NCI-H226 (cell line): Measurements from ENCODE around the gene MEAK7.

Source experiments
- DNase-seq: peaks from one replicate; pipeline ENCODE4 v3.0.0-alpha.2; 2015

Gene MEAK7

GRCh38 chr16:84509032-84509950 lies 4.8 kb upstream of the MEAK7 start:
- DNase-seq, result no peak

- DNase-seq, result no peak
Measured at GRCh38 chr16:84508502-84508901, 4.0 kb upstream of the MEAK7 start.

GRCh38 chr16:84507011-84507982 lies 2.8 kb upstream of the MEAK7 start:
- no peak for DNase-seq

GRCh38 chr16:84505249-84506187 lies 1.1 kb upstream of the MEAK7 start:
- no peak for DNase-seq

GRCh38 chr16:84503751-84504395 lies 586 bp downstream of the MEAK7 start:
- DNase-seq, result no peak

- no peak for DNase-seq
Measured at GRCh38 chr16:84502581-84502980, 1.9 kb downstream of the MEAK7 start.

GRCh38 chr16:84502075-84502474 lies 2.4 kb downstream of the MEAK7 start:
- no peak for DNase-seq

- peak; percentile 94 for DNase-seq
Measured at GRCh38 chr16:84501077-84501735, 3.3 kb downstream of the MEAK7 start.

GRCh38 chr16:84500531-84500930 lies 3.9 kb downstream of the MEAK7 start:
- DNase-seq, result no peak

GRCh38 chr16:84499638-84500037 lies 4.8 kb downstream of the MEAK7 start:
- DNase-seq, result no peak

GRCh38 chr16:84498859-84499620 lies 5.4 kb downstream of the MEAK7 start:
- DNase-seq, result no peak

- DNase-seq, result no peak
Measured at GRCh38 chr16:84498223-84498610, 6.2 kb downstream of the MEAK7 start.

- DNase-seq, result no peak
Measured at GRCh38 chr16:84497418-84498222, 6.8 kb downstream of the MEAK7 start.

GRCh38 chr16:84496991-84497390 lies 7.5 kb downstream of the MEAK7 start:
- no peak for DNase-seq

- DNase-seq, result no peak
Measured at GRCh38 chr16:84495506-84495905, 9.0 kb downstream of the MEAK7 start.

- DNase-seq, result no peak
Measured at GRCh38 chr16:84489131-84489530, 15.3 kb downstream of the MEAK7 start.

GRCh38 chr16:84487358-84487757 lies 17.1 kb downstream of the MEAK7 start:
- DNase-seq, result no peak

GRCh38 chr16:84486551-84487235 lies 17.8 kb downstream of the MEAK7 start:
- no peak for DNase-seq

- DNase-seq, result no peak
Measured at GRCh38 chr16:84486126-84486525, 18.3 kb downstream of the MEAK7 start.
